SH-SY5Y (cell line): ENCODE results near the gene DENND5B.

ENCODE experiments used
- GATA2 ChIP-seq: IDR thresholded peaks from 2 replicates; pipeline ENCODE4 v1.6.1; 2011; ENCODE audit warnings: mild to moderate bottlenecking, low read depth, low read length
- GATA3 ChIP-seq: IDR thresholded peaks from 2 replicates; pipeline ENCODE4 v1.6.1; 2011; ENCODE audit warnings: low read depth, mild to moderate bottlenecking, low read length, moderate library complexity

Gene DENND5B

DNA sequence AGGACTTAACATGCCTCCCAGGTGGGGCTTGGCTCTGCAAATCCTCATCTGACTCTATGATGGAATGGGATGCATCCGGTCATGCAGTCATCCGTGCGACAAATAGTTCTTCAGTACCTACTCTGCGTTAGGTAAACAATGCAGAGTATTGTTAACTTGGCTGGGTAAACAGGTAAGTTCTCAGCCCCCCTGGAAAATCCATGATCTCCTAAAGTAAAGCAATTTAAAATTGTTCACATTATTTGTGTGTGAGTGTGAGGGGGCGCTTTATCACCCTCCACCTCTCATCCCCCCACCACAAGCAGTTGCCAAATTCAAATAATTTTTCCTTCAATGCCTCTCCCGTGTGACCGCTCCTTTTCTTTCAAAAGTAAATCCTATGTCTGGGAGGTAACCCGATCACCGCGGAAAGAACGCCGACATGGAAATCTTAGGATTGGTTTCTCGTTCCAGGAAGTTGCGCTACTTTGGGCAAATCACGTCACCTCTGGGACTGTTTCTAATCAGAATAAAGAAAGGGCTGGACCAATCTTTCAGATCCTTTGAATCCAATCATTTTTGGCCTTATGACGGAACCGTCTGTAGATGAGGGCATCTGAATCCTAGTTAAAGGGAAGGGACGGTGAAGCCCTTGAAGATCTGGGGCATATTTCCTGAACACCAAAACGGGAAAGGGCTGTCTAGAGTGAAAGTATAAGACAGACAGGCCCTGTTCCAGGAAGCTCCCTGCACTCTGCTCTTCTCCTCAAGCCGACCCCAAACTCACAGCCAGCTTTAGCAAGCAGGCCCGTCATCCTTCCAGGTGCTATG lies 221.0 kb downstream of the DENND5B start:
- no peak for TF ChIP-seq GATA2
- TF ChIP-seq GATA3 = no peak

DNA sequence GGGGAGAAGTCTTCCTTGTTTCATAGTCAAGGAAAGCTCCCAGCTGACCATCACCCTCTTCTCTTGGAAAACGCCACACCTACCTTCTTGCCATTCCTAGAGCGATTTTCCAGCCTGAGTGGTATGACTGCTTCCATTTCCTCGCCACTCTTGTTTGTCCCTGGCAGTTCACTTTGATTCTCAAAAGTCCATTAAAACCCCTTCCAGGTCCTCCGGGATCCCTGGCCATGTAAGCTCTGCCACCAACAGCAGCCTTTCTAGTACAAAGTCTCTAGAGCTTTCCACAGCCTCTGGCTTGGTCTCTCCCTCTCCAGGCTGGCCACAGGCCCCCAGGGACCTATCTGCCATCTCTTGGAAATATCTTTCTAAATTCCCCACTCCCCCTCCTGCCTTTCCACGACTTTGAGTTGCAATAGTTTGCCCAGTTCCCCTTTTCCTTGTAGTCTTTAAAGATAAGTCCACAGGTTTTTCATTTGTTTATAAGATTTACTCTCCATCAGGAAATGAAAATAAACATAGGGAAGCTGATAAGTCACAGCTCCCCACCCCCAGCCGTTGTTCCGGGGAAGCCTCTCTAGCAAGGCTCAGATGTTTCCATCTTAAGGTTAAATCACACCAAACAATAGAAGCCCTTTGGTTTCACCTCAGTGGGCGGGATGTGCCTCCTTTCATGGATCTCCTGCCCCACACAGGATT lies 222.1 kb downstream of the DENND5B start:
- no peak for TF ChIP-seq GATA2
- no peak for TF ChIP-seq GATA3

DNA sequence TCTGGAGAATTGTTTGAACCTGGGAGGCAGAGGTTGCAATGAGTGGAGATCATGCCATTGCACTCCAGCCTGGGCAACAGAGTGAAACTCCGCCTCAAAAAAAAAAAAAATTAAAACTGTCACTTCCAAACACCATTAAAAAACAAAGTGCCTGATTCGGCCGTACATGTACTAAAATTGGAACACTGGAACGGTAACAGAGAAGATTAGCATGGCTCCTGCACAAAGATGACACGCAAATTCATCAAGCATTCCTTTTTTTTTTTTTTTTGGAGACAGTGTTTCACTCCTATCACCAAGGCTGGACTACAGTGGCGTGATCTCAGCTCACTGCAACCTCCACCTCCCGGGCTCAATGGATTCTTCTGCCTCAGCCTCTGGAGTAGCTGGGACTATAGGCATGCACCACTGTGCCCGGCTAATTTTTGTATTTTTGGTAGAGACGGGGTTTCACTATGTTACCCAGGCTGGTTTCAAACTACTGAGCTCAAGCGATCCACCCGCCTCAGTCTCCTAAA lies 224.8 kb downstream of the DENND5B start:
- TF ChIP-seq GATA3 = no peak
- no peak for TF ChIP-seq GATA2

DNA sequence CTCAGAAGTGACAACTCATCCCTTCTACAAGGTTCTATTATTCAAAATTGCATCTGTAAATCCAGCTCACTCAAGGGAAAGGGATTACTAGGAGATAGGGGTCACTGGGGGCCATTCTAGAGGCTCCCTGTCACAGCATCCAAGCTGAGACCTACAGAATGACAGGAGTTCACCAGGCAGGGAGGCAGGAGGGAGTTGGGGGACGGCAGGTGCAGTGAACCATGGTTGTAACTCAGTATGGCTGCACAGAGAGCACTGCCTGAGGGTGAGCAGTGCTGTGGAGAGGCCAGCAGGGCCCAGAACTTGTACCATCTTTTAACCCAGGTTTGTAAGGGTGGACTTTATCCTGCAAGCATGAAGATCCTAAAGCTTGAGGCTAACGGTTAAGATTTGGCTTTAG lies 227.1 kb downstream of the DENND5B start:
- TF ChIP-seq GATA2 = no peak

DNA sequence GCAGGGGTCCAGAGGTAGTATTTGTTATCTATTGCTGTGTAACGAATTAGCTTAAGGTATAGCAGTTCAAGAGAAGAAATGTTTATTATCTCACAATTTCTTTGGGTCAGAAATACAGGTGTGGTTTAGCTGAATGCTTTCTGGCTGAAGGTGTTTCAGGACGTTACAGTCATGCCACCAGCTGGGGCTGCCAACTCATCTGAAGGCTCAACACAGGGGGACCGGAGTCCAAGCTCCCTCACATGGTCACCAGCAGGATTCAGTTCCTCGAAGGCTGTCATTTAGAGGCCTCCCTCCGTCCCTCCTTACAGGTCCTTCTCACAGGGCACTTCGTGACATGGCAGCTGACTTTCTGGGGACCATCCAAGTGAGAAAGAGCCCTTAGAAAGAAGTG lies 227.5 kb downstream of the DENND5B start:
- no peak for TF ChIP-seq GATA3
- TF ChIP-seq GATA2 = no peak

DNA sequence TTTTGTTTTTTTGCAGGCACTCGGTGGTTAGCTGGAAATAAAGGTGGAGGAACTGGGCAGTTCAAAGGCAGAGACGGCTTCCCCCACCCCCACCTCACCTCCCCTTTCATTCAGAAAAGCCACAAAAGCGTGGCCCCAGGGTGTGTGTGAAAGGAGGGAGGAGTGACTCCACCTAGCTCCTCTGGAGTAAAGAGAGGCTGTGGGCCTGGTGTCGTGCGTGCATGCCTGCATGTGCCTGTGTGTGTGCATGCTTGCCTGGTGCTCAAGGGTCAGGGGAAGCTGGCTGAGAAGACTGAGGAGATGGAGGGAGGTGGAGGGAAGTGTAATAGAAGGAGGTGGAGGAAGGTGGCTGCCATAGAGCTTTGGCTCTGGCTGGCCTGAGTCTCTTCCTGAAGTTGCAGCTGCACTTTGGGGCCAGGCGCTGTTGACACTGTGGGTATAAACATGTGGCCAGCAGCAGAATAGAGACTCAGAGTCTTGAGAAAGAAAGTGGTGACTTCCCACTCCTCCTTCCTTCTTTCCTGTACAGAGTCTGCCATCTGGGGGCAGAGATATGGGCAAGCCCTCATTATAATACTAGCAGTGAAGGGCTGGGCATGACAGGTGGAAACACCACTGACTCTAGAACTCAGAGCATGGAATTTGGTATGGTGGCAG lies 228.0 kb downstream of the DENND5B start:
- TF ChIP-seq GATA2 (no peak), GATA3 (no peak)

DNA sequence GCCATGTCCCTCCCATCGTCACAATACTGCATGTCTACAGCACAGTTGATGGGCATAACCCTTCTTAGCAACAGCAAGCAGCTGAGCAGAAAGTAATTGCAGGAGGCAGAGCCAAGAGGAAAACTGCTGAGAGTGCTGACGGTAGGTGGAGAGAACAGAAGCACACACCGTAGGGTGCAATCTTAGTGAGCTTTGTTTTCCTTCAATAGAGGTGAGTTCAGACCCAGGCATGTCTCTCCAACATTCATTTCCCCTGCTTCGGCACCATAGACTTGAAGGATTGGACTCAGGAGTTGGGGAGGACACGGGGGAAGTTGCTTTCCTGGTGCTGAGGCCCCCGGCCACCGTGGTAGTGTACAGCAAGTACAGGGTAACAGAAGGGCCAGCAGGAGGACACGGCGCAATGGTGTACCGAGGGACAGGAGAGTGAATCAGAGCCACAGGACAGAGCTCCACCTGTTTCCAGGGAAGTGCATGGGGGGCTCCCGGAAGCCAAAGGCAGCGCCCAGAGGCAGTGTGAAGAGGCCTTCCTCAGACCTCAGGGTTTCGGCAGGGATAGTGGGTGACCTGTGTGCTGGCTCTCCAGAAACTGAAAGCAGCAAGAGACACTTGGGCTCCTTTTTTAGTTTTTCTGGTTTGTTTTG lies 228.7 kb downstream of the DENND5B start:
- no peak for TF ChIP-seq GATA2
- no peak for TF ChIP-seq GATA3

DNA sequence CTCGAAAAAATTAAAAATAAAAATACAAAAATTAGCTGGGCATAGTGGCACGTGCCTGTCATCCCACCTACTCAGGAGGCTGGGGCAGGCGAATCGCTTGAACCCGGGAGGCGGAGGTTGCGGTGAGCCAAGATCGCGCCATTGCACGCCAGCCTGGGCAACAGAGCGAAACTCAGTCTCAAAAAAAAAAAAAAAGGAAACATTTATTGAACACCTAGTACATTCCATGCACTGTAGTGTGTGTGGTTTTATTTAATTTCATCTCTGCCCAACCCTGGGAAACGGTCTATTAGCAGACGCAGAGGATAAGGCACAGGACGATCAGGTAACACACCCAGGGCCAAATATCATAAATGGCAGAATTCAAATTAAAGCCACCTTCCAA lies 229.2 kb downstream of the DENND5B start:
- TF ChIP-seq GATA3 (no peak), GATA2 (no peak)

DNA sequence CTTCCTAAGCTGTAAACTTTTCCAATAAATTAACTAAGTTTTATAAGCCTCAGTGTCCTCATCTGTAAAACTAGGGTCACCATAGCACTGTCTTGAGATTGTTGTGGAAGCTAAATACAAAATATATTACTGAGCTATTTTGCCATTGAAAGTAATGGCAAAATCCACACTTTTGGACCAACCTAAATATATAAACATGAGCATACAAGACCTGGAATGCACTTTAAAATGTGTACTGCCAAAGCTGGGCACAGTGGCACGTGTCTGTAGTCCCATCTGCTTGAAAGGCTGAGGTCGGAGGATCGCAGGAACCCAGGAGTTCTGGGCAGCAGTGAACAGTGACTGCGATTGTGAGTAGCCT lies 235.2 kb downstream of the DENND5B start:
- TF ChIP-seq GATA3 (no peak), GATA2 (no peak)

DNA sequence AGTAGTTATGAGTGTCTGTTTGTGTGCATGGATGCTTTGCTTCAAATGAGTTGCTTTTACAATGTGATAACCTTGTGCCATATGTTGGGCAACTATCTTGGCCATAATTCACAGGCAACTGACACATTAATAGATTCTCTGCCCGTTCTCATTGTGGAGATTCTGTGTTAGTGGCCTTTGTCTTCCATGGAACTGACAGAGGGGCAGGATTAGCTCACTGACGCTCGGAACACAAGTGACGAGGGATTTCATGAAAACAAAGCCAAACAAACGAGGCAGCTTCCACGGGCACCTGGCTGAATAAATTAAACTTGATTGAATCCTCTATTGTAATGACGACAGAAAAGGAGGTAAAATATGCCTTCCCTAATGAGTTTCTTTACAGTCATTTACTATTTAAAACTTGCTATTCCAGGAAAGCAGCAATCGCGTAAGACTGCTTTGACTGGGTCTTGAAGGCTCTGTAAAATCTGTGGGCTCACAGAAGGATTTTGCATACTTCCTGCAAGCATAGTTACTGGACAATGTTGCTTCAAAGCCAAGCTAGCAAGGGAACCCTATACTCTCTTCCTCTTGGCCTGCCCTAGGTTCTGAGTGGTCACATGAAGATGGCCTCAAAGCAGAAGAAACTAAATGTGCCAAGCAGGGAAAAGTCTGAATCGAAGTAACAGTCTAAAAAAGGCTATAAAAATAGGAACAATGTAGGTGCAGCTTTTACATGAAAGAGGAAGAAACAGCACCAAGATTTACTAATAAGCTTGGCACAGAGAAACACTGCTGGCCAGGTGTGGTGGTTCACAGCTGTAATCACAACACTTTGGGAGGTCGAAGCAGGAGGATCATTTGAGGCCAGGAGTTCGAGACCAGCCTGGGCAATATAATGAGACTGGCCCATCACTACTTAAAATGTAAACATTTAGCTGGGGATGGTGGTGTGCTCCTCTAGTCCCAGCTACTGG lies 236.9 kb downstream of the DENND5B start:
- TF ChIP-seq GATA3 = no peak
- TF ChIP-seq GATA2 = no peak

DNA sequence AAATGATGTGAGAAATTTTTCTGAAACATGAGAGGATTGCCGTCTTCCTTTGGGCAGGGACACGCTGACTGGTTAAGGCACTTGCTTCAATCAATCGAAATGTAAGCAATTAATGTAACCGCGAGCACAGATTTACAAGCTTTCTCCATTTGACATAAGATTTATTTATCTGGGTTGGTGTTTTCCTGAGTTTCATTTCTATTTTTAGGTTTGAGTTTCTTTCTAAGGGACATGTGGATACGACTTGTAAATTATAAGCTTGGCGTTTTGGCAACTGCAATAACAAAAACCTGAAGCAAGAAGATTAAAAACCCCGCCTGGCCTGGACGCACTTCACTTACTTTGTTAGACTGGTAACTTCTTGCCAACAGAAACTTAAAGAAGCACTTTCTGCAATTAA lies 244.7 kb downstream of the DENND5B start:
- TF ChIP-seq GATA3 = no peak
- no peak for TF ChIP-seq GATA2

DNA sequence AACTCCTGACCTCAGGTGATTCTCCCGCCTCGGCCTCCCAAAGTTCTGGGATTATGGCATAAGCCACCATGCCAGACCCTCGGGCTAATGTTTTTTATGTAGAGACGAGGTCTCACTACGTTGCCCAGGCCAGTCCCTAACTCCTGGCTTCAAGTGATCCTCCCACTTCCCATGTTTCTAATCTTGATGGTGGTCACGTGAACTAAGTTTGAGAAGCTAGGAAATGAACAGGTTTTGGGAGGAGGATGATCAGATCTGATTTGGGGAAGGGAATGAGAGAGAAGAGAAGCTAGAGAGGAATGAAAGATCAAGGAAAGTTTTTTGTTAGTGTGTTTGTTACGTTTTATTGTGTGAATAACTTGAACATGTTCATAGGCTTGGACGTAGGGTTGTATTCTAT lies 247.8 kb downstream of the DENND5B start:
- TF ChIP-seq GATA2 = no peak
- no peak for TF ChIP-seq GATA3

DNA sequence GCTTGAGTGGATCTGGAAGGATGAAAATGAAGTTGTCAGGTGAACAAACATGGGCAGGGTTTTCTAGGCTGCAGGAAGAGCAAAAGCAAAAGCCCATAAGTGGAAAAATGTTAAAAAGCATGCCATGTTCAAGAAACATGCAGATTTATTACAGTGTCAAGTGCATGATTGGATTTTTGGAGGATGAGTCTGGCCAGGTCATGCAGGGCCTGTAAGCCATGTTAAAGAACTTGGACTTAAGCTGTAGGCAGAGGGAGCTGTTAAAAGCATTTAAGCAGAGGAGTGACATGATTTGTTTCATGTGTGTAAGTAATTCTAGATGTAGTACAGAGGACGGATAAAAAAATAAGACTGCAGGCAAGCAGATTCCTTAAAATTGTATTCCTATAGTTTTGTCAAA lies 248.7 kb downstream of the DENND5B start:
- TF ChIP-seq GATA3 = no peak
- TF ChIP-seq GATA2 = no peak
